Raji (cell line): ENCODE data around the gene PHF11.

Experiments used
- POLR2A ChIP-seq: IDR thresholded peaks from 2 replicates; pipeline ENCODE4 v1.6.1; 2011; ENCODE audit warnings: low read depth, low read length, control low read depth; ENCODE audit not compliant: insufficient read depth

PHF11 gene

DNA sequence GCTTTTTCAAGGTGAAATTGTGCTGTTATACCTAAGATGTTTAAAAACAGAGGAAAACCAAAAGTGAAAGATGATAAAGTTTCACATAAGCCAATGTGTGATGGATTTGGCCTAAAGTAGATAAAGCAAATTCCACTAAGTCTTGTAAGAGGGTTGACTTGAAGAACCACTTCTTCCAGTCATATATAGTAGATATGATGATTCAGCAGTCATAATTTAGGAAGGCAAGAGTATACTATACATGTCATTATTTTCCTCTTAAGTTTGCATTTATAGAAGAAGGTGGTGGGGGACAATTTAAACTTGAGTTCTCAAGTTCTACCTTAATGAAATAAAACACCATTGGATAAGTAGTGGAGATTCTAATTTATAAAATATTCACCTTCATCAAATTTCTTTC lies 37.3 kb downstream of the PHF11 start:
- no peak for TF ChIP-seq POLR2A

GRCh38 chr13:49533591-49534269 lies 38.0 kb downstream of the PHF11 start:
- no peak for TF ChIP-seq POLR2A

DNA sequence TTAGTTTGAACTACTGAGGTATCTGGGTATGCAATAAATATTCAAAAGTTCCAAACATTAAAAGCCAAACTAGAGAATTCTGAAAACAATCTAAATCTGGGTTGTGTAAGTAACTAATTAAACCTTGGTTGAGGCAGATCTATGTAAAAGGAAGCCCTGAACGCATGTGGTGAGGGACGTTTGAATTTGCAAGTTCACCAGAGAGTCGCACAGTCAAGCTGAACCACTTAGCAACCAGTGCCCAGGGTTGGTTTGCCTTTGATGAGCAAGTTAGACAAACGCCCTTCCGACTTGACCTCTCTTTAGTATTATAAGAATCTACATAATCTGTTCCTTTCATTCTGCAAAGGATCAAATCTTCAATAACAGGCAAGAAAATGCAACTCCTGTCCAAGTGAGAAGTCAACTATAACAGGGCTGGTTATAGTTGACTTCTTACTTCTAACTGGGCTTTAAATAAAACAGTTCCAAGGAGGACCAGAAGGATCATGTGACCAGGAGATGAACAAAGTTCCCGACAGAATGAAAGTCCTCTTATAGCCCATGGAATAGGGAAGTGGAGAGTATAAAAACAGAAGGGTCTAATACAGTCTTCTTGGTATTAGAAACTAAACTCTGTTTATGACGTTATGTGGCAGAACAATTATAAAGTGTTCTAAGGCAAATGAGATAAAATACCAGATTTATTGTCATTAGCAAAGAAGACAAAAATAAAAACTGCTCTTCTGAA lies 40.6 kb downstream of the PHF11 start:
- TF ChIP-seq POLR2A, result no peak

- TF ChIP-seq POLR2A, result no peak
These were observed 42.7 kb downstream of the PHF11 start for GRCh38 chr13:49538404-49538803.

GRCh38 chr13:49539313-49539712 lies 43.6 kb downstream of the PHF11 start:
- no peak for TF ChIP-seq POLR2A

- no peak for TF ChIP-seq POLR2A
These were observed 44.0 kb downstream of the PHF11 start for GRCh38 chr13:49539746-49540145.

DNA sequence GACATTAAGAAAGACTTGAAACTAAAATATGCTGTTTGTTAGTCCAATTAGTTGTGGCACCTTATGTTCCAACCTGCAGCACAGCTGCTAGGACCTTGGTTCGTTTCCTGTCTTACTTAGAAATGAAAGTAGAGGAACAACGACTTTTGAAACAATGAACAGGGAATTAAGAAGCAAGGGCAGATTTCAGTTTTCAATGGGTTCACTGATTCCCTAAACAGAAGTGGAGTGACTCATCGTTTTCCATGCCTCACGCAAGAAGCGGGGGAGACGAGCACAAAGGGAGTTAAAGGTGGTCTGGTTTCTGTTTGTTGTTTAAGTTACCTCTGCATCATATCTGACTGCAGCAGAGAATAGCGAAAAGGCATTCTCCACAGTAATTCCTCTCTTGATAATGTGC lies 44.8 kb downstream of the PHF11 start:
- TF ChIP-seq POLR2A, result no peak

DNA sequence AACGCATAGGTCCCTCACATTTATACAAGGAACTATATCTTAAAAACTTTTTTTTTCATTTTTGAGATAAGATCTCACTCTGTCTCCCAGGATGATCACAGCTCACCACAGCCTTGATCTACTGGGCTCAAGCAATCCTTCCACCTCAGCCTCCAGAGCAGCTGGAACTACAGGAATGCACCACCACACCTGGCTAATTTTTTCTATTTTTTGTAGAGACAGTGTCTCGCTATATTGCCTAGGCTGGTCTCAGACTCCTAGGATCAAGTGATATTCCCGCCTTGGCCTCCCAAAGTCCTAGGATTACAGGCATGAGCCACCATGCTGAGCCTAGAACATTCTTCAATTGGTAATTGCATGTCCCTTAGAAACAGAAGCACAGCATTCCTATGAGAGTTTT lies 47.9 kb downstream of the PHF11 start:
- no peak for TF ChIP-seq POLR2A

- no peak for TF ChIP-seq POLR2A
These were observed 49.9 kb downstream of the PHF11 start for GRCh38 chr13:49545661-49546060.

DNA sequence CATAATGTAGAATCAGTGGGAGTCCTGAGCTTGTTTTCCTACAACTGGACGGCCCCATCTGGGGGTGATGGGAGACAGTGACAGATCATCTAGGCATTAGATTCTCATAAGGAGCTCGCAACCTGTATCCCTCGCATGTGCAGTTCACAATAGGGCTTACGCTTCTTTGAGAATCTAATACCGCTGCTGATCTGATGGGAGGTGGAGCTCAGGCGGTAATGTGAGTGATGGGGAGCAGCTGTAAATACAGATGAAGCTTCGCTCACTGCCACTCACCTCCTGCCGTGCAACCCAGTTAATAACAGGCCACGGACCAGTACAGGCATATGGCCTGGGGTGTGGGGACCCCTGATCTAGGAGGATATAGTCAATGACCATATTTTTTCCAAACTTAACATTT lies 50.8 kb downstream of the PHF11 start:
- no peak for TF ChIP-seq POLR2A

DNA sequence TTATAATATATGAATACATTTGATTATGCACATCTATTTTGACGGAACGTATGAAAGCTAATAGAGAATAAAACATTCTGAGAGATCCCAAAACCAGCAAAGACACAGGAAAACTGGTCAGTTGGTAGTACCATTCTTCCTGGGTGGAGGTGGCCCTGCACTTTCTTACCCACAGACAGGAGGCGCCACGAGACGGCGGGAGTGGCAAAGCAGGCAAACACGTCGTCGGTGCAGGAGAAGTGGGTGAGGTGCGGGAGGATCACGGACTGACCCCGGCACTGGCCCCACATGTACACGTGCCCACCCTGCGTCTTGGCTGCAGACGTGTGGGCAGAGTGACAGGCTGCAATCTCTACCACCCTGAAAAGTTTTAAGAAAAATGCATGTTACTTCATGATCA lies 53.5 kb downstream of the PHF11 start:
- TF ChIP-seq POLR2A, result no peak

DNA sequence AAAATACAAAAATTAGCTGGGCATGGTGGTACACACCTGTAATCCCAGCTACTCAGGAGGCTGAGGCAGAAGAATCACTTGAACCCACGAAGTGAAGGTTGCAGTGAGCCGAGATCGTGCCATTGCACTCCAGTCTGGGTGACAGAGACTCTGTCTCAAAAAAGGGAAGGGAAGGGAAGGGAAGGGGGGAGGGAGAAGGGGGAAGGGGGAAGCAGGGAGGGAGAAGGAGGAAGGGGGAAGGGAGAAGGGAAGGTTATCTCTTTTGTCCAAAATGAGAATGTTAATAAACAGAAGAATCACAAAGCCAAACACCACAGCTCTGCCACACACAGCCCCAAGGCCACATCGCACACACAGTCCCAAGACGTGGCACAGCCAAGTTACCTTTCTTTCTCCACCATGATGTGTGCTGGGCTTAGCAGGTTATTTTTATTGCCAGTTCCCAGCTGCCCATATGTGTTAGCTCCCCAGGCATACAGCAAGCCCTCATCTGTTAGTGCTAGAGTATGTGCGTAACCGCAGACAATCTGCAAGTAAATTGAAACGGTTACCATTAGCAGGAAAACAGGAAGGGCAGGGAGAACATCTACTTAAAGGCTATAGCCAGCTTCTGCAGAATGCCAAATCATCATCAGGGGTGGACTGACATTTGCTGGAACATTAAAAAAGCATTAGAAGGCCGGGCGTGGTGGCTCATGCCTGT lies 55.3 kb downstream of the PHF11 start:
- TF ChIP-seq POLR2A, result no peak

DNA sequence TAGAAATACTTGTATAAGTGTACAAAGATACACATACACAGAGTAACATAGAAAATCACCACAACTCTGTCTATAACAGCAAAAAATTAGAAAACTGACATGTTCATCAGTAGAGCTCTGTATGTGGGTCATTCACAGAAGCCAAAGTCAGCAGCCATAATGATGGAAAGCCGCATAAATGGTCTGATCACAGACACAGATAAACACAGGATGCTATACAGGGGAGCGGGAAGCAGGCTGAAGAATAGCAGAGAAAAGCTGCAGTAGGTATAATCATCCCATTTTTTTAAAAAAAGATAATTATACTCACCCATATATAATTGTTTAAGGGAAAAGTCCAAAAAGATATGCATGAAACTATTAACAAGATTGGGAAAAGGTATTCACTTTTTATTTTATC lies 58.1 kb downstream of the PHF11 start:
- no peak for TF ChIP-seq POLR2A

- no peak for TF ChIP-seq POLR2A
These were observed 58.6 kb downstream of the PHF11 start for GRCh38 chr13:49554387-49554786.

GRCh38 chr13:49559006-49559405 lies 63.3 kb downstream of the PHF11 start:
- TF ChIP-seq POLR2A, result no peak
